ENCODE measurements around the gene AKR1B1. TPM values are rescaled to one million over a fixed set of nuclear protein-coding genes. Genes with fewer than 3 reads are reported as not detected.

AKR1B1 gene
- total and polyA plus RNA-seq, 2 of the 4 experiments (the other 2 are of a cell fraction) = 90.9 to 201 TPM

DNA sequence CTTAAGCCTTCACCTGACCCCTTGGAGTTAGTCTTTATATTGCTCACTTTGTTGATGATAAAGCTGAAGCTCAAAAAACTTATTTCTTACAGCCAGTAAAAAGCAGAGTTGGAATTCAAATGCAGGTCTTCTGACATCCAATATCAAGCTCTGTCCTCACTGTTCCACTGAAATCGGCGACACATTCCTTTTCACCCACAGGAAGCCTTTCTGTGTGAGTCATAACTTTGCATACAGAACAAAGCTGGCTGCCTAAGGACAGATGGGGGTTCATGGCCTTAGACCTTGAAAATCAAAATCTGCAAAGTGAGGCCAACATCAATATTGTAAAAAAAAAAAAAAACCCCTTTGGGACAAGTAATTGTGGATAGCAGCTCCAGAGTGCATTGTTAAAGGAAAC is 21.8 kb upstream of the AKR1B1 start:
- Histone ChIP-seq H3K36me3 (ENCODE audit: control insufficient read depth, insufficient read depth, low read length) (no peaks in the 10 kb centered on the region), H3K9me1 (ENCODE audit: insufficient read depth, low read length) (peaks cover 2% of the 10 kb centered on the region; the same call in 1 of the 2 replicates), H3K4me2 (ENCODE audit: low read depth, low read length) (peak overlapping the region; percentile 41), H3K27ac (ENCODE audit: insufficient read depth, low read length) (no peak overlapping the region), H2BK120ac (ENCODE audit: low read depth, low read length) (no peak overlapping the region), H2AK9ac (replicated peaks; ENCODE audit: low read depth, low read length, poor library complexity) (no peak overlapping the region), H2AFZ (replicated peaks; ENCODE audit: low read length, poor library complexity) (no peak overlapping the region), H3K9me3 (ENCODE audit: control insufficient read depth, insufficient read depth, low read length) (no peaks in the 10 kb centered on the region), H4K8ac (ENCODE audit: low read depth in 2 of 2, low read length in 2 of 2) (no peak overlapping the region), H3K23ac (ENCODE audit: low read depth, low read length) (no peak overlapping the region), H4K20me1 (ENCODE audit: insufficient read depth, low read length) (no peaks in the 10 kb centered on the region), H3K4me1 (ENCODE audit: control insufficient read depth, insufficient read depth, low read length) (peaks cover 4% of the 10 kb centered on the region), H3K56ac (ENCODE audit: extremely low read depth, insufficient read depth, low read length) (no peak overlapping the region), H3K14ac (replicated peaks; ENCODE audit: low read depth, low read length) (0 out of 2 replicates have a peak overlapping the region, but pooled peaks have one; percentile 27), H2AK5ac (ENCODE audit: low read depth, low read length) (no peak overlapping the region), H3K27me3 (ENCODE audit: control insufficient read depth, insufficient read depth, low read length) (no peaks in the 10 kb centered on the region), H4K5ac (ENCODE audit: low read depth, low read length) (no peak overlapping the region), H2BK5ac (ENCODE audit: low read depth, low read length, poor library complexity, severe bottlenecking) (no peak overlapping the region), H3K18ac (ENCODE audit: low read depth, low read length) (no peak overlapping the region), H3K4ac (ENCODE audit: low read depth, low read length) (no peak overlapping the region), H2BK15ac (ENCODE audit: low read depth, low read length) (no peak overlapping the region), H2BK20ac (ENCODE audit: low read depth, low read length) (peak overlapping the region; percentile 42; the same call in 1 of the 2 replicates), H3K9ac (ENCODE audit: low read depth, low read length) (no peak overlapping the region), H4K91ac (ENCODE audit: insufficient read depth, low read depth, low read length) (no peak overlapping the region), H3K79me1 (ENCODE audit: low read depth in 1 of 2, low read length in 2 of 2) (no peaks in the 10 kb centered on the region), H3K4me3 (ENCODE audit: insufficient read depth, low read depth, low read length) (no peak overlapping the region)
- WGBS, 2 experiments (ENCODE audit: extremely low coverage in 2 of 2, insufficient read length in 1 of 2) = no CpG with 5 or more reads among the region's 2 CpGs
- CTCF ChIA-PET = interaction anchor here (0.5 to 5.8 kb wide), 4 partner anchors 22 to 60 kb away, joined by 4 to 33 read pairs (median 10); partner anchors contain the start of gene AKR1B1
- in situ Hi-C loops (cut with MboI; ENCODE audit: low sequenced_read_pairs) = no loop called here
- intact Hi-C loops (cut with micrococcal nuclease) = no loop called here
- TF ChIP-seq RCOR1 (IDR thresholded peaks at IDR 0.05; ENCODE audit: insufficient replicate concordance, low read length) (no peak), RFX5 (IDR thresholded peaks at IDR 0.05; ENCODE audit: low read depth, low read length) (no peak), POLR2A (IDR thresholded peaks at IDR 0.05; ENCODE audit: low read depth, low read length) (no peak), SMC3 (IDR thresholded peaks at IDR 0.05; ENCODE audit: low read depth, low read length) (no peak), MXI1 (IDR thresholded peaks at IDR 0.05; ENCODE audit: borderline replicate concordance, low read depth, low read length) (no peak), MAFK (IDR thresholded peaks at IDR 0.05; ENCODE audit: low read depth, low read length) (no peak), MAZ (IDR thresholded peaks at IDR 0.05; ENCODE audit: borderline replicate concordance, low read depth, low read length) (no peak), FOS (IDR thresholded peaks at IDR 0.05; ENCODE audit: low read depth, low read length) (no peak), BHLHE40 (IDR thresholded peaks at IDR 0.05; ENCODE audit: low read depth, low read length) (no peak), CEBPB (IDR thresholded peaks at IDR 0.05; ENCODE audit: low read depth, low read length) (no peak), CHD1 (IDR thresholded peaks at IDR 0.05; ENCODE audit: low read depth, low read length) (no peak), NFE2L2 (IDR thresholded peaks at IDR 0.05; ENCODE audit: low read depth, low read length) (no peak), RAD21 (IDR thresholded peaks at IDR 0.05; ENCODE audit: low read length) (no peak)
- TF ChIP-seq, protein P1, sequence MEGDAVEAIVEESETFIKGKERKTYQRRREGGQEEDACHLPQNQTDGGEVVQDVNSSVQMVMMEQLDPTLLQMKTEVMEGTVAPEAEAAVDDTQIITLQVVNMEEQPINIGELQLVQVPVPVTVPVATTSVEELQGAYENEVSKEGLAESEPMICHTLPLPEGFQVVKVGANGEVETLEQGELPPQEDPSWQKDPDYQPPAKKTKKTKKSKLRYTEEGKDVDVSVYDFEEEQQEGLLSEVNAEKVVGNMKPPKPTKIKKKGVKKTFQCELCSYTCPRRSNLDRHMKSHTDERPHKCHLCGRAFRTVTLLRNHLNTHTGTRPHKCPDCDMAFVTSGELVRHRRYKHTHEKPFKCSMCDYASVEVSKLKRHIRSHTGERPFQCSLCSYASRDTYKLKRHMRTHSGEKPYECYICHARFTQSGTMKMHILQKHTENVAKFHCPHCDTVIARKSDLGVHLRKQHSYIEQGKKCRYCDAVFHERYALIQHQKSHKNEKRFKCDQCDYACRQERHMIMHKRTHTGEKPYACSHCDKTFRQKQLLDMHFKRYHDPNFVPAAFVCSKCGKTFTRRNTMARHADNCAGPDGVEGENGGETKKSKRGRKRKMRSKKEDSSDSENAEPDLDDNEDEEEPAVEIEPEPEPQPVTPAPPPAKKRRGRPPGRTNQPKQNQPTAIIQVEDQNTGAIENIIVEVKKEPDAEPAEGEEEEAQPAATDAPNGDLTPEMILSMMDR (conservative IDR thresholded peaks at IDR 0.05; ENCODE audit: low read depth, low read length) = no peak
- TF ChIP-seq, protein P2, sequence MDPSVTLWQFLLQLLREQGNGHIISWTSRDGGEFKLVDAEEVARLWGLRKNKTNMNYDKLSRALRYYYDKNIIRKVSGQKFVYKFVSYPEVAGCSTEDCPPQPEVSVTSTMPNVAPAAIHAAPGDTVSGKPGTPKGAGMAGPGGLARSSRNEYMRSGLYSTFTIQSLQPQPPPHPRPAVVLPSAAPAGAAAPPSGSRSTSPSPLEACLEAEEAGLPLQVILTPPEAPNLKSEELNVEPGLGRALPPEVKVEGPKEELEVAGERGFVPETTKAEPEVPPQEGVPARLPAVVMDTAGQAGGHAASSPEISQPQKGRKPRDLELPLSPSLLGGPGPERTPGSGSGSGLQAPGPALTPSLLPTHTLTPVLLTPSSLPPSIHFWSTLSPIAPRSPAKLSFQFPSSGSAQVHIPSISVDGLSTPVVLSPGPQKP (IDR thresholded peaks at IDR 0.05; ENCODE audit: borderline replicate concordance, low read depth, low read length) = no peak
- TF ChIP-seq, protein P3, sequence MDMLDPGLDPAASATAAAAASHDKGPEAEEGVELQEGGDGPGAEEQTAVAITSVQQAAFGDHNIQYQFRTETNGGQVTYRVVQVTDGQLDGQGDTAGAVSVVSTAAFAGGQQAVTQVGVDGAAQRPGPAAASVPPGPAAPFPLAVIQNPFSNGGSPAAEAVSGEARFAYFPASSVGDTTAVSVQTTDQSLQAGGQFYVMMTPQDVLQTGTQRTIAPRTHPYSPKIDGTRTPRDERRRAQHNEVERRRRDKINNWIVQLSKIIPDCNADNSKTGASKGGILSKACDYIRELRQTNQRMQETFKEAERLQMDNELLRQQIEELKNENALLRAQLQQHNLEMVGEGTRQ (IDR thresholded peaks at IDR 0.05; ENCODE audit: low read depth, low read length) = no peak
- POLR2A ChIA-PET (ENCODE audit: unreplicated experiment) = no interaction called here
- peak; percentile 35 for DNase-seq
- no TSS peak for BruUV-seq (replicated peaks)
- peak; percentile 79 for ATAC-seq (ENCODE audit: low read depth)
- dilution Hi-C loops (cut with HindIII; ENCODE audit: low sequenced_read_pairs, unreplicated experiment) = no loop called here

Measured in IMR-90 (cell line).